Stimulated activated CD8-positive, alpha-beta memory T cell treated with anti-CD3 and anti-CD28 coated beads, Interleukin-4, amount 100 ng/mL, for 48 hours (primary cell): ENCODE measurements around the gene IL1R1.
"Not testable (repeated sequence)": the region's sequence is repeated elsewhere in the genome, so short reads cannot be mapped to it uniquely, and the experiment has no call there.

Experiments
- DNase-seq: peaks from one replicate; pipeline ENCODE4 v3.0.0-alpha.2; 2020

Gene IL1R1

GRCh38 chr2:102112271-102112670 lies 30.3 kb upstream of the IL1R1 start:
- no peak for DNase-seq

DNA sequence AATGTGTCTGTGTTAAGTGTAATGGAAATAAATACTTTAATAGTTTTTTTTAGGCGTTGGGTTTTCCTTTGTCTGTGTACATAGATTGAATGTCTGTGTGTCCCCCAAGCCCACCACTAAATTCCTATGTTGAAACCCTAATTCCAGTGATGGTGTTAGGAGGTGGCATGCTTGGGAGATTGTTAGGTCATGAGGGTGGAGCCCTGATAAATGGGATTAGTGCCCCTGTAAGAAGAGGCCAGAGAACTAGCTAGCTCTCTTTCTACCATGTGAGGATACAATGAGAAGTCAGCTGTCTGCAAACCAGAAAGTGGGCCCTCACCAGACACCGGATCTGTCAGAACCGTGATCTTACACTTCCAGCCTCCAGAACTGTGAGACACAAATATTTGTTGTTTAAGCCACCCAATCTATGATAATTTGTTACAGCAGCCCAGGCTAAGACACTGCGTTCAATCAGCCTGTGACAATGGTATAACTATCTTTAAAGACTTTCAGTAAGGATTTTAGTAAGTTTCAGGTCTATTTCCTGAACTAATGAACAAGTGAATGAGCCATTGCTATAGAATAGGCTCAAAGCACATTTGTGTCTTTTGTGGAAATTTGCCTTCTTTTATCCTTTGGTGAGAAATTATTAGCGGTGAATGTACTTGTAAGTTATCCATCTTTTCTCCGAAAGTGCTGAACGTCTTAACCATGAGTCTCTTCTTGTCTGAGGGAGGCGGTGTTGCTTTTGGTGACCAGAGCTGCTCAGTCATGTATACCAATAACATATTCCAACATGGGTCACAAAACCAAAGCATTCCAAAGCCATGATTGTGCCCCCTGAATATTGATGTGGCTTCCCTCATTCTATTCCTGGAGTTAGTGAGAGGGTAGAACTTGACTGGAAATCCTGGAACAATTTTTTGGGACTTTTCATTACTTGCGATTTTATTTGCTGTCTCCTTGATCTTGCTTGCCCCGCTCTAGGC lies 29.6 kb upstream of the IL1R1 start:
- no peak for DNase-seq

GRCh38 chr2:102114290-102114721 lies 28.2 kb upstream of the IL1R1 start:
- DNase-seq: no peak

GRCh38 chr2:102114851-102115497 lies 27.6 kb upstream of the IL1R1 start:
- DNase-seq: no peak

DNA sequence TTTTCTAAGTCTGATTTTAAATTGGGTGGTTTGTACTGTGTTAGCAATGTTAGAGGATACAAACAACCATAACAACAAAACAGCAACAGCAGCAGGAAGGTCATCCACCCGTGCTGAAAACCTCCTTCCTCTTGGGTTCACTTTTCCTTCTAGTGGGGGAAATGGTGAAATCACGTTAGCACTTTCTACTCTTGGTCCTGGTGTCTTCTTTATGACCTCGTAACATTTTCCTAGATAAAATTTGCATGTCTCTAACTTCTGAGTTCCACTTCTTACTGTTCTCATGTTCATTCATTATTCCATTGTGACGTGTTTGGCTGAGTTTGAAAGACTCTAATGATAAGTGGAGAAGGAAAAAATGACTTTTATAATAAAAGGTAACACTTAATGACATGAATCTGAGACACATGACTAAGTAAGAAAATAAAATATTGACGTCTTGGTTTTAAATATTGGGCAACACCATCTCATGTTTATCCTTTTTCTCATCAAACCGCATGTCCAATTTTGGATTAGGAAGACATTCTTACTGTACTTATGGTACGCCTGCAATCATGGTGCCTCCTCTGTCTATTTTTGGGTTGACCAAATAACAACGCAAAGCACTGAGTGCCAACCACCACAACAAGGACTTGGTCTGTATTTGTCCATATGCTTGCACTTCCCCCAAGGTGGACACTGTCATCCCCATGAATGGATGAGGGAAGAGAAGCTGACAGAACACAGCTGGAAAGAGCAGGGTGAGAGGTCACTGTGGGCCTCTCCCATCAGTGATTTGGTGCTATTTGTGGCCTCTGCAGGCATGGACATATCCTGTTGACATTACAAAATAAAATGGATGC lies 25.7 kb upstream of the IL1R1 start:
- DNase-seq: no peak

DNA sequence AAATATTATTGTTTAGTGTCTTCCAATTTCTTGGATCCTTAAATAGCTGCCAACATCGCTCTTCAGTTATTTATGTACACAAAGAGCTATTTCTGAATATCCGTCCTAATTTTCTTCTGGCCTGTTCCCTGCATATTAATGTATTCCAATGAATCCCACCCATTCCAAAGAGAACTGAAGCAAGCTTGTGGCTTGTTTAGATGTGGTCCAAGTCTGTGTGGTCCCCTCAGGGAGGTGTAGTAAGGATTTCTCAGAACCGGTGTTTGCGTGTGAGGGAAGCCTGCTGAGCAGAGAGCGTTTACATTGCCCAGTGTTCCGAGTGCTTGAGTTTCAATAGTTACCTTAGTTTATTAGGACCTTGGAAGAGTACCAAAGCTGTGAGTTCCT lies 25.1 kb upstream of the IL1R1 start:
- DNase-seq: no peak

GRCh38 chr2:102119255-102119654 lies 23.3 kb upstream of the IL1R1 start:
- no peak for DNase-seq

GRCh38 chr2:102120261-102120660 lies 22.3 kb upstream of the IL1R1 start:
- DNase-seq: no peak

GRCh38 chr2:102120701-102121159 lies 21.8 kb upstream of the IL1R1 start:
- no peak for DNase-seq

GRCh38 chr2:102122115-102122514 lies 20.4 kb upstream of the IL1R1 start:
- no peak for DNase-seq

DNA sequence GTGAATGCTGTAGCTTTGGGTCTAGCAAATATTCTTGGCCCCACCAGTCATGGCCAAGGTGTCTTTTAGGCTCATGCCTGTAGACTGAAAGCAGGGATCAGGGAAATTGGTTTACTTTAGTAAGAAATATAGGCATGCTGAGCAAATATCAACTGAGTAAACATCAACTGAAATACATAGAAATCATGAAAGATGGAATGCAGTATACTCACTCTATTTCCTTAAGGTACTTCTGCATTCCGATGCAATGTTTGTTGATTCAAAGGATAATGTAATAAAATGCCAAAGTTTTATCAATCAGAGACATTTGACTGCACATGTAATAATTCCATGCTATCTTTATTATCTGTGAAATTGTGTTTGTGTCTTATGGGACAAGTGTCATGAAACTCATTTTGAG lies 19.6 kb upstream of the IL1R1 start:
- no peak for DNase-seq

- DNase-seq: not testable (repeated sequence)
Observed at GRCh38 chr2:102124421-102124820, 18.1 kb upstream of the IL1R1 start.

DNA sequence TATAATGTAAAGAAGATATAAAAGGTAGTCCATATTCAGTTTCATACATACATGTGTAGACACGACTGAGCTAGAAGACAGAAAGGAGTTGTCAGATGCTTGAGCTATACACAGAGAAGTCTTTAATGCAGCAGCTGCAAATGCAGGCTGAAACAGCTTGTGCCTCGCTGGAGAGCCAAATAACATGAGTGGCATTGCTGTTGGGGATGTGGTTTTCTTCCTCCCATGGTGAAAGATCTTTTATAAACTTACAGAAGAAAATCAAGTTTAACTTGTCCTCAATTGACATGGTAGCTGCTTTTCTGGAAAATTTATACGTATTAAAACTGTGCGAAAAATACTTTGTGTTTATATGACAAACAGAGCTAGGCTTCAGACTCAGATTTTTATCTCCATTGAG lies 16.4 kb upstream of the IL1R1 start:
- no peak for DNase-seq

GRCh38 chr2:102126660-102127059 lies 15.9 kb upstream of the IL1R1 start:
- no peak for DNase-seq

DNA sequence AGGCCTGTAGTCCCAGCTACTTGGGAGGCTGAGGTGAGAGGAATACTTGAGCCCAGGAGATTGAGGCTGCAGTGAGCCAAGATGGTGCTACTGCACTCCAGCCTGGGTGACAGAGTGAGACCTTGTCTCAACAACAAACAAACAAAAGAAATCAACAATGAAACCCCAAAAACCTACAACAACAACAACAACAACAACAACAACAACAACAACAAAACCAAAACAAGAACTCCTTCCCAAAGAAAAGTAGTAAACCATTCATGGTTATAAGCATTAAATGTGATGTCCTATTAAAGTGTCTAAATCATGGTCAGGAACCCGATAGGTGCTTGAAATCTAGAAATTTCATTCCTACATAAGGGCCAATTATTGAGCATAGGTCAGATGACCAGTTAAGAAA lies 13.5 kb upstream of the IL1R1 start:
- no peak for DNase-seq

DNA sequence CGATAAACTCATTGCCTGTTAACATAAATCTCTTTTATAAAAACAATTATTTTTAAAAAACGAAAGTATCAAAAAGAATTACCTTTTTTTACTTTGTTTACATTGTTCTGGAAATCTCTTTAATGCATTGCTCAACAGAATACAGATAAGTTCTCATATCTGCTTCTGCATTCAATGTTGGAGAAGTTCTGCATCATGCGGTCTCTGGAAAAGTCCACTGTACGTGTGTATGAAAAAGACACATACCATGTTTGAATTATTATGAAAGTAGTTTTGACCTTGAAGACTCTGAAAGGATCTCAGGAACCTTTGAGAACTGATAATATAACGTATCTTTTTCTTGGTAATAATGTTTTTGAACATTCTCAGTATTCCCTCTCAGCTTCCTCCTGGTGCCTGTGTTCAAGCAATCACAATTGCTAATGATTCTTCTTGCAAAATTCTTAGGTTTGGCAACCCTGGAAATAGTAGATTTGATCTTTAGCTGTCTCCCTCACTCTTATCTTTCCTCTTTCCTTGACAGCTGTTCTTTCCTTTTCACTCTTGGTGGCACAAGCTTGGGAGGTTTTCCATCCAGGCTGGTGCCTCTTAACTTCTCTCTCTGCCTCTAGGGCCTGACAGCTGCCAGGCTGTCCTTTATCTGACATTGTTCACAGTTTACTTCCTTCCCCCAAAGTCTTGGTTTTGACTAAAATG lies 12.4 kb upstream of the IL1R1 start:
- no peak for DNase-seq

DNA sequence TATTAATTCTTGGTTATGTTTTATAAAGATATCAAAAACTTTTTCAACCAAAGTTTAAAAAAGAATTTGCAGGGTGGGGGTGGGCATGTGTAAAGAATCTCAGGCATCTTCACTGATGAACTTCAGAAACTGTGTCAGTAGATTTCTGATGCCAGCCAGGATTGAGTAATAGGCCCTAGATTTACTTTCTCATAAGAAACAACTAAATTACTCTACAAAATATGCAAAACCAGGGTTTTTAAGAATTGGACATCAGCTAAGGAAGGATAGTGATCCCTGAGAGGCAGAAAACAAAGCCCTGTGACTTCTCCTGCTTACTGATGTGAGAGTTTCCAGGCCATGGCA lies 11.9 kb upstream of the IL1R1 start:
- DNase-seq: no peak

DNA sequence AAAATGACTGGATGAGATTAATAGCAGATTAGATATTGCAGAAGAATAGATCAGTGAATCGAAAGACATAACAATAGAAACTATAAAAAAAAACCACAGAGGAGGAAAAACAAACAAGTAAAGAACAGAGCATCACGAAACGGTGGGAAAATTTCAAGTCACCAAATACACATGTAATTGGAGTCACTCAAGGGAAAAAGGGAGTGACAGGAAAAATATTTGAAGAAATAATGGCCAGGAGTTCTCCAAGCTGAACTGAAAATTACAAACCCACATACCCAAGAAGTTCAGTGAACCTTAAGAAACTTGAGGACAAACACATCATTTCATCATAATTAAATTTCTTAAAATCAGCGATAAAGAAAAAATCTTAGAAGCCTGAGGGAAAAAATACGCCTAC lies 11.0 kb upstream of the IL1R1 start:
- DNase-seq: no peak

DNA sequence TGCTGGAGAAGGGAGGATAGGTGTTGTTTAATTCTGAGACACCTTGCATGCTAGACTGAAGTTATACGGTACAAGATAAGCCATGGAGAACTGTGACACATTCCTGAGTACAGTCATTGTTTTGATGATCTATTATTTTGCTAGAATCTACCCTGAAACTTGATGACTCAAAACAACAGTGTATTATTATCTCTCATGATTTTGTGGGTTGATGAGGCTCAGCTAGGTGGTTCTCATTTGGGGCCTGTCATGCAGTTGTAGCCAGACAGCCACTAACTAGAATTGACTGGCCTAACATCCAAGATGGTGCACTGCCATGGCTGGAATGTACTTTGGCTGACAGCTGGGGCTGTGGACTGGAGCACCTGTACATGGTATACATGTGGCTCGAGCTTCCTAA lies 5.4 kb upstream of the IL1R1 start:
- peak; percentile 58 for DNase-seq

DNA sequence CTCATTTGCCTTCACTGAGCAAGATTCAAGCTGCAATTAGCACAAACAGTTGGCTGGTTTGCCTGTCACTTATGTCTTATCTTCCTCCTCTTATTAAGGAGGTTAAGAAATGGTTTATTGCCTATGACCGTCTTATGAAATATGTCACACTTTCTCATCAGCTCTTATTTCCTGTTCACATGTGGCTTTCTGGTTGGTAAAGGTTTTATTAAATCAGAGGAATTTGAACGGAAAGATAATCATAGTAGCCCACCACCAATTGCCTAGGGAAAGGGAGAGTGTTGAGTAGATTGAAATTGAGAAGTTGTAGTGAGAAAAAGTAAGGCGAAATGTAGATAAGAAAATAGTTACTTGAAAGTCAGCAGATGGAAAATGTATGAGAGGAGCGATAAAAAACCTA lies 4.2 kb upstream of the IL1R1 start:
- no peak for DNase-seq

DNA sequence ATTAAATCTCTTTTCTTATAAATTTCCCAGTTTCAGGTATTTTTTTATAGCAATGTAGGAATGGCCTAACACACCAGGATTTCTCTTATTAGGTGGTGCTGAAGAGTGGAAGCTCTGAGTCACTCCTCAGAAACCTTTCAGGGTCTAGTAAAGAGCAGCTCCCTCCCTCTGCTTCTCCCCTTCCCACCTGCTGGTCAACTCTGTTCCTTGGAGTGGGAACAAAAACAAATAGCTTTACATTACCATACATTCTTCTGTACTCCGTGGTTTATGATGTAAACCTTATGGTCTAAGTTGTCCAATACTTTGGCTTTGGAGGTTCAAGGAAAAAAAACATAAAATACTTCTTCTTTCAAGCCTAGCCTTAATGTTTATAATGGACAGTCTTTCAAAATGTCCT lies 2.7 kb upstream of the IL1R1 start:
- no peak for DNase-seq

- DNase-seq: no peak
Observed at GRCh38 chr2:102140377-102140776, 2.2 kb upstream of the IL1R1 start.
